Cardiac muscle cell (in vitro differentiated cells and primary cell): ENCODE results near the gene CASP9. TPM values are rescaled to one million over a fixed set of nuclear protein-coding genes. Genes with fewer than 3 reads are reported as not detected.

Experiments used
- DNase-seq, 2 donors: peaks; one replicate each; pipeline versions ENCODE4 v3.0.0 to v3.0.0-alpha.2; 2010 to 2017; ENCODE audit warnings: low read depth in 1 of 2, low spot score in 1 of 2
- H3K27ac ChIP-seq: fragments of 200-600 bp; sonication (generic); 2 replicates; pipeline ENCODE4 v1.5.1; 2016
- H3K27me3 ChIP-seq: fragments of 200-600 bp; sonication (generic); 2 replicates; pipeline ENCODE4 v1.6.0; 2016; ENCODE audit warnings: control low read depth
- H3K36me3 ChIP-seq: fragments of 200-600 bp; sonication (generic); 2 replicates; pipeline ENCODE4 v1.5.1; 2016; ENCODE audit warnings: control low read depth
- H3K4me1 ChIP-seq: fragments of 200-600 bp; sonication (generic); 2 replicates; pipeline ENCODE4 v1.8.1; 2017; ENCODE audit warnings: low read depth, mild to moderate bottlenecking, mixed run types
- H3K4me3 ChIP-seq: fragments of 200-600 bp; sonication (generic); 2 replicates; pipeline ENCODE4 v1.5.1; 2016; ENCODE audit warnings: mild to moderate bottlenecking
- H3K9me3 ChIP-seq: fragments of 200-600 bp; sonication (generic); 2 replicates; pipeline ENCODE4 v1.5.1; 2017; ENCODE audit warnings: low read depth, mild to moderate bottlenecking, control low read depth
- polyA plus RNA-seq: library from polyadenylated mRNA; unstranded; fragments of >200 nt; fragmentation: Nextera tagmentation; extraction: Ambion mirVana; gene quantifications from 2 replicates; pipeline ENCODE4 v1.2.1, GENCODE V29; 2016
- total RNA-seq: library from RNA; depleted of rRNA; stranded (reverse); fragments of >200 nt; gene quantifications from 2 replicates; pipeline ENCODE4 v1.2.3, GENCODE V29; 2016
- TF ChIP-seq, protein P1 (sequence below): IDR thresholded peaks from 2 replicates; pipeline ENCODE4 v1.5.1; 2012; ENCODE audit warnings: low read depth, mild to moderate bottlenecking, low read length

The CASP9 gene
- total and polyA plus RNA-seq, 2 experiments from 2014 or later: 44.7 to 96.1 TPM

DNA sequence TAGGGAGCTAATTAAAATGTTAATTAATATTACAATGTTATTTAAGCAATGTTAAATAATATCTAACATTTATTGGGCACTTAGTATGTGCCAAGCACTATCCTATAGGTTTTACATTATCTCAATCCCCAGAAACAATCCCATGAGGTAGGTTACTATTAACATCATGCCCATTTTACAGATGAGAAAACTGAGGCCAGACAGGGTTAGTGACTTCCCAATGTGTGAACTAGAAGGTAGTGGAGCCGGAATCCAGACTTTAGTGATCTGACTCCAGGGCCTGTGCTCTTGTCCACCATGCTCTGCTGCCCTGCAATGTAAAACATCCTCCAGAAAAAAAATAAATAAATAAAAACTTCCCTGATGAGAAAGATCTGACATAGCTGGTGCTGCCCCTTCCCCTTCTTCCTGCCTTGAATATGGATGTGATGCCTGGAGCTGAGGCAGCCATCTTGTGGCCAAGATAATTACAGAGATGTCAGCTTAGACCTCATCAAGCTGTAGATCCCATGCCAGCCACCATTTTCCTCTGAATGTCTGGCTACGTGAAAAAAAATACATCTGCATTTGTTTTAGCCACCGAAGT, 75.0 kb downstream of the CASP9 start:
- H3K36me3 ChIP-seq: no peaks in the 10 kb centered on the region
- H3K27ac ChIP-seq: no peak overlapping the region
- no peak overlapping the region for H3K4me3 ChIP-seq
- no peaks in the 10 kb centered on the region for H3K9me3 ChIP-seq
- no peak for DNase-seq
- TF ChIP-seq, protein P1, sequence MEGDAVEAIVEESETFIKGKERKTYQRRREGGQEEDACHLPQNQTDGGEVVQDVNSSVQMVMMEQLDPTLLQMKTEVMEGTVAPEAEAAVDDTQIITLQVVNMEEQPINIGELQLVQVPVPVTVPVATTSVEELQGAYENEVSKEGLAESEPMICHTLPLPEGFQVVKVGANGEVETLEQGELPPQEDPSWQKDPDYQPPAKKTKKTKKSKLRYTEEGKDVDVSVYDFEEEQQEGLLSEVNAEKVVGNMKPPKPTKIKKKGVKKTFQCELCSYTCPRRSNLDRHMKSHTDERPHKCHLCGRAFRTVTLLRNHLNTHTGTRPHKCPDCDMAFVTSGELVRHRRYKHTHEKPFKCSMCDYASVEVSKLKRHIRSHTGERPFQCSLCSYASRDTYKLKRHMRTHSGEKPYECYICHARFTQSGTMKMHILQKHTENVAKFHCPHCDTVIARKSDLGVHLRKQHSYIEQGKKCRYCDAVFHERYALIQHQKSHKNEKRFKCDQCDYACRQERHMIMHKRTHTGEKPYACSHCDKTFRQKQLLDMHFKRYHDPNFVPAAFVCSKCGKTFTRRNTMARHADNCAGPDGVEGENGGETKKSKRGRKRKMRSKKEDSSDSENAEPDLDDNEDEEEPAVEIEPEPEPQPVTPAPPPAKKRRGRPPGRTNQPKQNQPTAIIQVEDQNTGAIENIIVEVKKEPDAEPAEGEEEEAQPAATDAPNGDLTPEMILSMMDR: no peak
- H3K4me1 ChIP-seq: peaks cover 6% of the 10 kb centered on the region
- no peaks in the 10 kb centered on the region for H3K27me3 ChIP-seq

DNA sequence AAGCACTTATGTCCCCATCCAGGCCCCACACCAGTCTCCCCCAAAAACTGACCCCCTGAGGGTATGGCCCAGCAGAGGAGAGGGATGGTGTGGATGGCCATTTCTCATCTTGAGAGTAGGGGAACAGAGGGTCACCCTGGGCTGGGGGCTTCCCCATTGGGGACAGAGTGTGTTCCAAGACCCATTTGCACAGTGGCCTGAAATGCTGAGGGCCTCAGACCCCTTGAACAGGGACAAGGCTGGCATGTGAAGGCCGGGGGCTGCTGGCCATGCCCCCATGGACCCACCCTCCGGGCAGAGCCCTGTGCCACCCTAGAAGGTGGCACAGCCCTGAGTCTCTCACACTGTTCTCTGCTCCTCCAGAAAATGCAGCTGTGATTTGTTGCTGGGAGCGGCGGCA, 77.8 kb downstream of the CASP9 start:
- Histone ChIP-seq H3K27me3 (no peaks in the 10 kb centered on the region), H3K27ac (no peak overlapping the region), H3K36me3 (no peaks in the 10 kb centered on the region), H3K9me3 (no peaks in the 10 kb centered on the region), H3K4me3 (no peak overlapping the region), H3K4me1 (peaks cover 7% of the 10 kb centered on the region)
- no peak for DNase-seq
- TF ChIP-seq, protein P1: no peak

DNA sequence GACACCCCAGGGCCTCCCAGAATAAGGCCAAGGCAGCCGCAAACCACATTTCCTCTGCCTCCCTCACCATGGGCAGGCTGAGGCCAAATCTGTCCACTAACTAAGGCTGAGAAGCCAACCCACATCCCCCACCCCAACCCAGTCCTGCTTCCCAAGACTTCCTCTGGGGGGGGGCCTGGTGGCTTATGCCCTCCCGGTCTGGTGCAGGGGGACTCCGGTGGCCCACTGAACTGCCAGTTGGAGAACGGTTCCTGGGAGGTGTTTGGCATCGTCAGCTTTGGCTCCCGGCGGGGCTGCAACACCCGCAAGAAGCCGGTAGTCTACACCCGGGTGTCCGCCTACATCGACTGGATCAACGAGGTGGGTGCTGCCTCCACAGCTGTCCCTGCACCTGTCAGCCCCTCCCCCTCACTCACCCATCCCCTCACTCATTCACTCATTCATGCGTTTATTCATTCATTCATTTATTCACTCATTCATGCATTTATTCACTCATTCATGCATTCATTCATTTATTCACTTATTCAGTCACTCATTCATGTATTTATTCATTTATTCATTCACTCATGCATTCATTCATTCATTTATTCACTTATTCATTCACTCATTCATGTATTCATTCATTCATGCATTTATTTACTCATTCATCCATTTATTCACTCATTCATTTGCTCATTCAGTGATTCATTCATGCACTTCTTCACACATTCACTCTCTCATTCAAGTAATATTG, 78.5 kb downstream of the CASP9 start:
- no peak for DNase-seq
- Histone ChIP-seq H3K27ac (no peak overlapping the region), H3K36me3 (no peaks in the 10 kb centered on the region), H3K27me3 (no peaks in the 10 kb centered on the region), H3K9me3 (no peaks in the 10 kb centered on the region), H3K4me3 (no peak overlapping the region), H3K4me1 (peaks cover 7% of the 10 kb centered on the region)
- TF ChIP-seq, protein P1: no peak

DNA sequence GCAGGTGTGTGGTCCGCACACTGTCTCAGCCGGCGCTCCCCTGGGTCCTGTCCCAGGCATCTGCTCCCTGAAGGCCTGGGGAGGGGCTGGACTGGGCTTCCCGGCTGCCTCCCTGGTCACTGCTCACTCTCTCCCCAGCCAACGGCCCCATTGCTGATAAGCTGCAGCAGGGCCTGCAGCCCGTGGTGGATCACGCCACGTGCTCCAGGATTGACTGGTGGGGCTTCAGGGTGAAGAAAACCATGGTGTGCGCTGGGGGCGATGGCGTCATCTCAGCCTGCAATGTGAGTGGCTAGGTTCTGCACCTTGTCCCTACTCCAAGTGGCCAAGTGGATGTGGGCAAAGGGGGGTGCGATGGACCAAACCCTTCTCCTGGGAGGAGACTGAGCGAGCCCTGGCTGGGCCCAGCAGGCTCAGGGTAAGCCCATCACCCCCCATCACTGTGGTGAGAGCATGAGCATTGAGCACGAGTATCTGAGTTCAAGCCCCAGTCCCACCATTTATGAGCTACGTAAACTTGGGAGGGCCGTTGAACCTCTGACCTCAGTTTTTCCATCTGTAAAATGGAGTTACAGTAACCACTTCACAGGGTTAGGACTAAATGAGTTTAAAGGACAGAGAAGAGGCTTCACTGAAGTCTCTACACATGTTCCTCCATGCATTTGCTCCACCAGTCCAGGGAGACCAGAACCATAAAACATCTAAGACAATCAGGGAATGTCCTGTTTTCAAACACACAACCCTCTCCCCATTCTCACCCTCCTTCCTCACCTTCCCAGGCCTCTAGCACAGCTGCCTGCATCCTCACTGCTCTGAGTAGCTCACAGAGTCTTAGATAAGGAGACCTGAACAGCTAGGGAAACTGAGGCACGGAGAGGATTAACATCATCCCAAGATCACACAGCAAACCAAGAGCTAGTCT, 79.3 kb downstream of the CASP9 start:
- no peaks in the 10 kb centered on the region for H3K27me3 ChIP-seq
- no peaks in the 10 kb centered on the region for H3K36me3 ChIP-seq
- peaks cover 7% of the 10 kb centered on the region for H3K4me1 ChIP-seq
- peak; percentile 37 to 41 for DNase-seq
- H3K9me3 ChIP-seq: no peaks in the 10 kb centered on the region
- TF ChIP-seq, protein P1: no peak
- H3K4me3 ChIP-seq: no peak overlapping the region
- H3K27ac ChIP-seq: no peak overlapping the region

DNA sequence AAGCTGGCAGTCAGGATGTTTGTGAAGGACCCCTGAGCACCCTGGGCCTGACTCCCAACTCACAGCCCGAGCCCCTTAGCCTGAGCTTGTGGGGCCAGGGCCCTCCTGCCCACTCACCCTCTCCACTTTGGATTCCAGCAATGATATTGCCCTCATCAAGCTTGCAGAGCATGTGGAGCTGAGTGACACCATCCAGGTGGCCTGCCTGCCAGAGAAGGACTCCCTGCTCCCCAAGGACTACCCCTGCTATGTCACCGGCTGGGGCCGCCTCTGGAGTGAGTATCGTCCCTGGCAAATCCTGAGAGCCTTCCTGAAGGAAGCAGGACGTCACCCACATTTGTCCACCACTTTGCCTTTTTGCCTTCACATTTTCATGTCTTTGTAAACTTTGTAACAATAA, 80.7 kb downstream of the CASP9 start:
- TF ChIP-seq, protein P1: no peak

More for the DNA sequence above, 80.7 kb downstream of the CASP9 start:
- no peak overlapping the region for H3K27ac ChIP-seq
- H3K36me3 ChIP-seq: no peaks in the 10 kb centered on the region
- no peaks in the 10 kb centered on the region for H3K27me3 ChIP-seq
- no peak overlapping the region for H3K4me3 ChIP-seq
- H3K9me3 ChIP-seq: no peaks in the 10 kb centered on the region
- DNase-seq: no peak
- H3K4me1 ChIP-seq: peaks cover 7% of the 10 kb centered on the region
